Mucosa of gallbladder (tissue), 1 donor: ENCODE measurements around the gene GEMIN2. TPM values are rescaled to one million over a fixed set of nuclear protein-coding genes. Genes with fewer than 3 reads are reported as not detected.
"Not testable (repeated sequence)": the region's sequence is repeated elsewhere in the genome, so short reads cannot be mapped to it uniquely, and the experiment has no call there.

Source experiments
- DNase-seq: peaks from one replicate; pipeline ENCODE4 v3.0.0-alpha.2; 2020; ENCODE audit warnings: low spot score
- total RNA-seq: library from RNA; stranded (reverse); gene quantifications from one replicate; pipeline ENCODE4 v1.2.1, GENCODE V29; 2021
- donor health status: DM: no; HTN: no; CAD: no.

Gene GEMIN2
- total RNA-seq, 1 donor from 2014 or later: 9.4 TPM

- no peak for DNase-seq
Observed at GRCh38 chr14:39176263-39177167, 62.4 kb downstream of the GEMIN2 start.

GRCh38 chr14:39177168-39177545, 63.0 kb downstream of the GEMIN2 start:
- no peak for DNase-seq

- DNase-seq: no peak
Observed at GRCh38 chr14:39179042-39179441, 64.9 kb downstream of the GEMIN2 start.

GRCh38 chr14:39180553-39180952, 66.4 kb downstream of the GEMIN2 start:
- DNase-seq: no peak

- DNase-seq: no peak
Observed at GRCh38 chr14:39181026-39181692, 67.0 kb downstream of the GEMIN2 start.

GRCh38 chr14:39181693-39182047, 67.5 kb downstream of the GEMIN2 start:
- no peak for DNase-seq

- DNase-seq: no peak
Observed at GRCh38 chr14:39182770-39183684, 68.9 kb downstream of the GEMIN2 start.

- not testable (repeated sequence) for DNase-seq
Observed at GRCh38 chr14:39183685-39184003, 69.5 kb downstream of the GEMIN2 start.

GRCh38 chr14:39184628-39185255, 70.6 kb downstream of the GEMIN2 start:
- DNase-seq: no peak

- no peak for DNase-seq
Observed at GRCh38 chr14:39185256-39186049, 71.3 kb downstream of the GEMIN2 start.

Other genes with a start within 250 kb of the GEMIN2 start
- 72.3 TPM for gene SEC23A, start 11.1 kb upstream of the GEMIN2 start, total RNA-seq
- gene TRAPPC6B, start 56.0 kb downstream of the GEMIN2 start, total RNA-seq: 17.4 TPM
- 60.1 TPM for gene PNN, start 60.9 kb downstream of the GEMIN2 start, total RNA-seq
- gene MIA2, start 119.6 kb downstream of the GEMIN2 start, total RNA-seq: 81.7 TPM